LNCaP clone FGC (cell line): ENCODE results near the gene SETD1A.
"Not testable (repeated sequence)": the region's sequence is repeated elsewhere in the genome, so short reads cannot be mapped to it uniquely, and the experiment has no call there.

Experiments
- DNase-seq: peaks from one replicate; pipeline ENCODE4 v3.0.0-alpha.2; 2011; ENCODE audit warnings: low read depth
- H3K4me3 ChIP-seq: 2 replicates; pipeline ENCODE4 v1.5.1; 2011; ENCODE audit warnings: mild to moderate bottlenecking, low read depth, low read length, control low read depth
- TF ChIP-seq, protein P1 (sequence below): IDR thresholded peaks from 2 replicates; pipeline ENCODE4 v1.5.1; 2012; ENCODE audit warnings: mild to moderate bottlenecking; ENCODE audit not compliant: control insufficient read depth, insufficient read depth; ENCODE audit errors: extremely low read depth

SETD1A gene

DNA sequence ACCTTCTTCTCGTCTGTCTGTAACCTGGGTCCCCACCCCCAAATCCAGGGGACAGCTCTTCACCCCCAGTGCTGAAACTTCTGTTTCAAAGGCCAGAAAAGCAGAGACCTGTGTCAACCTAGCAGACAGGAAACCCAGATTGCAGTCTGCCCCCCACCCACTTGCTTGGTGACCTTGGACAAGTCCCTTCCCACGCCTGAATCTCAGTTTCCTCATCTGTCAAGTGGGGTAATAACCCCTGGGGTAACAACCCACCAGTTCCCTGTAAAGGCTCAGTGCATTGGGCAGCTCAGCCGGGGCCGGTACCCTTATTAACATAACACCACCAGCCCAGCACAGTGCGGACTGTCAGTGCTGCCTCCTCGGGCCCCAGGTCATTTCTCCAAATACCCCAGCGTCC lies 51.6 kb downstream of the SETD1A start:
- no peak for DNase-seq
- no peak overlapping the region for H3K4me3 ChIP-seq
- TF ChIP-seq, protein P1, sequence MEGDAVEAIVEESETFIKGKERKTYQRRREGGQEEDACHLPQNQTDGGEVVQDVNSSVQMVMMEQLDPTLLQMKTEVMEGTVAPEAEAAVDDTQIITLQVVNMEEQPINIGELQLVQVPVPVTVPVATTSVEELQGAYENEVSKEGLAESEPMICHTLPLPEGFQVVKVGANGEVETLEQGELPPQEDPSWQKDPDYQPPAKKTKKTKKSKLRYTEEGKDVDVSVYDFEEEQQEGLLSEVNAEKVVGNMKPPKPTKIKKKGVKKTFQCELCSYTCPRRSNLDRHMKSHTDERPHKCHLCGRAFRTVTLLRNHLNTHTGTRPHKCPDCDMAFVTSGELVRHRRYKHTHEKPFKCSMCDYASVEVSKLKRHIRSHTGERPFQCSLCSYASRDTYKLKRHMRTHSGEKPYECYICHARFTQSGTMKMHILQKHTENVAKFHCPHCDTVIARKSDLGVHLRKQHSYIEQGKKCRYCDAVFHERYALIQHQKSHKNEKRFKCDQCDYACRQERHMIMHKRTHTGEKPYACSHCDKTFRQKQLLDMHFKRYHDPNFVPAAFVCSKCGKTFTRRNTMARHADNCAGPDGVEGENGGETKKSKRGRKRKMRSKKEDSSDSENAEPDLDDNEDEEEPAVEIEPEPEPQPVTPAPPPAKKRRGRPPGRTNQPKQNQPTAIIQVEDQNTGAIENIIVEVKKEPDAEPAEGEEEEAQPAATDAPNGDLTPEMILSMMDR, result no peak

DNA sequence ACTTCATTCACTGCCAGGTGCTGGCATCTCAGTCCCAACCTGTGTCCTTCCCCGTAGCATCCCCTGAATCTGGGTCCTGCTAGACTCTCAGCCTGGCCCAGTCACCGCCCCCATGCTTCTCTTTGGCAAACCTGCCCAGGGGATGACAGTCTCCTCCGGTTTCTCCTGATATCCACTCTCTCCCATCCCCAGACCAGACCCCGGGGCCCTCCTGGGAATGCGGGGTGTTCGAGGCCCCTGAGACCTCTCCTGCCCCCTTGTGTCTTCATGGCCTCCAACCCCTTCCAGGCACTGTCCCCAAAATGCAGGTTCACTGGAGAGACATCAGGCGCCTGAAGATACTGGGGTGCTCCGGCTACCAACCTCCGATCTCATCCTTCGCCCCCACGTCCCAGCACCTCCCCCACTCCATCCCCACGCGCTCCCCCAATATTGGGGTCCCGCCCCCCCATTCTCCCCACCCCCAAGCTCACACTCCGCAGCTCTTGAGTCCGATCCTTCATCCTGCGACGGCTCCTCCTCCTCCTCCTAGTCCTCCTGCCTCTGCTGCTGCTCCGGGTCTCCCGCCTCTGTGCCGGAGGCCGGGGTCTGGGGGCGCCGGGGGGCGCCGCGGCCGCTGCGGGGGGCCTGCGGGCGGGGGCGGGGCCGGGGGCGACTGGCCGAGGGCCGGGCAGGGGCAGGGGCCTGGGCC lies 52.5 kb downstream of the SETD1A start:
- no peak overlapping the region for H3K4me3 ChIP-seq
- TF ChIP-seq, protein P1, result no peak
- DNase-seq, result no peak

DNA sequence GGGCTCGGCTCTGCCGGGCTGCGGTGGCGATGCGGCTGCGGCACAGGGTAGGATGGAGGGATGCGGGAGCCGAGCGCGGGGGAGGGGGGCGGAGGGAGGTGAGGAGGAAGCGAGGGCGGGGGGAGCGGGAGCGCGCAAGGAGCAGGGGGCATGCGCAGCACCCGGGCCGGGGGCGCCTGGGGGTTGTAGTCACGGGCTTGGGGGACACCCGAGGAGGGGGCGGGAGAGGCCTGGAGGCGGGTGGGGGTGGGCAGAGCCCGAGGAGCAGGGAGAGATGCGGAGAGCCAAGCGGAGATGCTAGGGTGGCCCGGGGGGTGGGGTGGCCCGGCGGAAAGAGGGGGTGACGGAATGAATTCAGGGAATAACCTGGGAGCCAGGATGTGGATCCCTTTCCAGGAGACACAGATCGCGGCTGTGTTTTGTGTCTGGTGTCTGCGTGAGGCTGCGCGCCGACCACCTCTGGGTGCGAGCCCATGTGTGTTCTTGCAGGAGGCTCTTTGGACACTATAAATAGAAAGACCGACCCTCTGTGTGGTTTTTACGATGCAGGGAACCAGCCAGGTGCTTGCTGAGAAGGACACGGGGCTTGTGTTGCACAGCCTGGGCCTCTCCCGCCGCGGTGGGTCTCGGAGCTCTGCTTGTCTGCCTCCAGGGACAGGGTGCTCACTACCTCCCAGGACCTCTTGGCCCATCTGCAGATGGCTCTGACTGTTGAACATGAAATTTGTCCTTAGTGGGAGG lies 53.2 kb downstream of the SETD1A start, which contains the start of gene STX1B:
TSS of gene STX1B (minus strand) at position 54 of the 741 bp plus-strand sequence. CDS start 242 bp downstream, outside the sequence.
- no peak for DNase-seq
- TF ChIP-seq, protein P1, result no peak
- H3K4me3 ChIP-seq, result no peak within 1 kb of the TSS

DNA sequence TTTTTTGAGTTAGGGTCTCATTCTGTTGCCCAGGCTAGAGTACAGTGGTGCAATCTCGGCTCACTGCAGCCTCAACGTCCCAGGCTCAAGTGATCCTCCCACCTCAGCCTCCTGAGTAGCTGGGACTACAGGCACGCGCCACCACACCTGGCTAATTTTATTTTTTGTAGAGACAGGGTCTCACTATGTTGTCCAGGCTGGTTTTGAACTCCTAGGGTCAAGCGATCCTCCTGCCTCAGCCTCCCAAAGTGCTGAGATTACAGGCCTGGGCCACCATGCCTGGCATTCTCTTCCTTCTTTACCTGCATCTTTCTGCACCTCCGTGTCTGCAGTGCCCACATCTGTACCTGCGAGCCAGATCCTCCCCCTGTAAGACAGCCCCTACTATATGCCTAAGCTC lies 54.3 kb downstream of the SETD1A start:
- not testable (repeated sequence) for H3K4me3 ChIP-seq, DNase-seq

DNA sequence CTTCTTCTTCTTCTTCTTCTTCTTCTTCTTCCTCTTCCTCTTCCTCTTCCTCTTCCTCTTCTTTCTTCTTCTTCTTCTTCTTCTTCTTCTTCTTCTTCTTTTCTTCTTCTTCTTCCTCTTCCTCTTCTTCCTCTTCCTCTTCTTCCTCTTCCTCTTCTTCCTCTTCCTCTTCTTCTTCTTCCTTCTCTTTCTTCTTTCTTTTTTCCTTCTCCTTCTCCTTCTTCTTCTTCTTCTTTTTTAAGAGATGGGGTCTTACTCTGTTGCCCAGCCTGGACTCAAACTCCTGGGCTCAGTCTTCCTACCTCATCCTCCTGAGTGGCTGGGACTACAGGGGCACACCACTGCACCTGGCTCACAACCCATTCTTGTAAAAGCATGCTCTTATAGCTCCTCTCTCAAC lies 55.7 kb downstream of the SETD1A start:
- not testable (repeated sequence) for H3K4me3 ChIP-seq

DNA sequence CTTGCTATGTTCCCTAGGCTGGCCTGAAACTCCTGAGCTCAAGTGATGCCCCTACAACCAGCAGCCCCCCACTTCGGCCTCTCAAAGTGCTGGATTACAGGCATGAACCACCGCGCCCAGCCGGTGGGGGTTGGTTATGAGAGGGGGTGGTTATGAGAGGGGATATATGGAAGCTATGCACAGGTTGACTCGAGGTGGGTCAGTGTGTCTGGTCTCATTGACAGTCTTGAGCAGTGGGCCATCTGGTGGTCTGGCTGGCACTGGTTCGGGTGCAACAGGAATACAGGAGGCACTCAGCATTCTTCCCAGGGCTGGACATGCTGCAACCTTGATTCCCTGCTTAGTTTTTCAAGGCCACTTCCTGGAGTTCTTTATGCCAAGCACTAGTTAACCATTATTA lies 58.5 kb downstream of the SETD1A start:
- H3K4me3 ChIP-seq, result no peak overlapping the region
- no peak for DNase-seq
- TF ChIP-seq, protein P1, result no peak

More for the DNA sequence above, 55.7 kb downstream of the SETD1A start:
- DNase-seq, result not testable (repeated sequence)

DNA sequence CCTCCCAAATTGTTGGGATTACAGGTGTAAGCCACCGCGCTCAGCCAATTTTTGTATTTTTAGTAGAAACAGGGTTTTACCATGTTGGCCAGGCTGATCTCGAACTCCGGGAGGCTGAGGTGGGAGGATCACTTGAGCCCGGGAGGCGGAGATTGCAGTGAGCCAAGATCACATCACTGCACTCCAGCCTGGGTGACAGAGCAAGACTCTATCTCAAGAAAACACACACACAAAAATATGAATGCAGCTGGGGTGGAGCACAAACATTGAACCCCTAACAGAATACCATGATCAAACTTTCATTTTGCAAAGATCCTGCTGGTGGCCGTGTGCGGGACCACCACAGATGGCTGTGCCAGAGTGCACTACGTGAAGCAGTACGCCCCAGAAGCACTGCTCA lies 60.2 kb downstream of the SETD1A start:
- not testable (repeated sequence) for DNase-seq, H3K4me3 ChIP-seq

DNA sequence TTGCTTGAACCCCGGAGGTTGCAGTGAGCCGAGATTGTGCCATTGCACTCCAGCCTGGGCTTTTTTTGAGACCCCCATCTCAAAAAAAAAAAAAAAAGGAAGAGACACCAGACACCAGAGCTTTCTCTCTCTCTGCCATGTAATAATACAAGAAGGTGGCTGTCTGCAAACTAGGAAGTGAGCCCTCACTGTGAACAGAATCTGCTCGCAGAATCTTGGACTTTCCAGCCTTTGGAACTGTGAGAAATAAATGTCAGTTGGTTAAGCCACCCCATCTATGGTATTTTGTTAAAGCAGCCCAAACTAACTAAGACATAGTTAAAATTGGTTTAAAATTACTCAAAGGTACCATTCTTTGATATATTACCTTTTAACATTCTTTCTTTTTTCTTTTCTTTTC lies 63.0 kb downstream of the SETD1A start:
- TF ChIP-seq, protein P1, result no peak
- no peak overlapping the region for H3K4me3 ChIP-seq
- no peak for DNase-seq
